Activated naive CD4-positive, alpha-beta T cell (primary cell): ENCODE data around the gene FBXO11.

Experiments used
- DNase-seq, 4 experiments: peaks; one replicate each; lab custom pipeline; 2025; lab: John Stamatoyannopoulos, UW

The FBXO11 gene

GRCh38 chr2:47783486-47784351 lies 122.6 kb downstream of the FBXO11 start:
- peak; percentile 43 to 64 (median 50) for DNase-seq

GRCh38 chr2:47782671-47783485 lies 123.4 kb downstream of the FBXO11 start, which contains the start of gene MSH6:
Gene MSH6 (plus strand): TSS chr2:47783145. CDS start chr2:47783234, 89 bp downstream.
- peak; percentile 68 to 86 (median 75) for DNase-seq

DNA sequence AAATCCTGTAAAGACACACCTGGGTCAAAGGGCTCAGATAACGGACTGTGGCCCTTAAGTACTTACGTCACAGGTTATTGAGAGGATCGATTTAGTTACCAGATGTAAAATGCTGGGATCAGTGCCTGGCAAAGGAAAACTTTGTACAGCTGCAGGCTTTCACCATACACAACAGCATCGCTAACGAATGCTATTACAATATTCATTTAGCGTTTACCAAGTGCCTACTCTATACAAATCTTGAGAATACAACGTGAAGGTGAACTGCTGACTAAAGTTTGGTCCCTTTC lies 124.0 kb downstream of the FBXO11 start:
- DNase-seq: no peak

DNA sequence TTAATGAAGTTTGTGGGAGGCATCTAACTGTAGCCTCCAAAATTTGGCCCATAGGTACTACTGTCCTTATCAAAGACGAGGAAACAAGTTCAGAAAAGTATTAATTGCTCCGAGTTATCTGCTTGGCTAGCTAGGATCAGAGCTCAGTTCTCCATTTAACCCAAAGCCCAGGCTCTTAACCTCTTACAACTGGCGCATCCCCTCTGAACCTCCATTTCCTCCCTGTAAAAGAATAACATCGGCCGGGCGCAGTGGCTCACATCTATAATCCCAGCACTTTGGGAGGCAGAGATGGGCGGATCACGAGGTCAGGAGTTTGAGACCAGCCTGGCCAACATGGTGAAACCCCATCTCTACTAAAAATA lies 126.9 kb downstream of the FBXO11 start:
- no peak for DNase-seq

DNA sequence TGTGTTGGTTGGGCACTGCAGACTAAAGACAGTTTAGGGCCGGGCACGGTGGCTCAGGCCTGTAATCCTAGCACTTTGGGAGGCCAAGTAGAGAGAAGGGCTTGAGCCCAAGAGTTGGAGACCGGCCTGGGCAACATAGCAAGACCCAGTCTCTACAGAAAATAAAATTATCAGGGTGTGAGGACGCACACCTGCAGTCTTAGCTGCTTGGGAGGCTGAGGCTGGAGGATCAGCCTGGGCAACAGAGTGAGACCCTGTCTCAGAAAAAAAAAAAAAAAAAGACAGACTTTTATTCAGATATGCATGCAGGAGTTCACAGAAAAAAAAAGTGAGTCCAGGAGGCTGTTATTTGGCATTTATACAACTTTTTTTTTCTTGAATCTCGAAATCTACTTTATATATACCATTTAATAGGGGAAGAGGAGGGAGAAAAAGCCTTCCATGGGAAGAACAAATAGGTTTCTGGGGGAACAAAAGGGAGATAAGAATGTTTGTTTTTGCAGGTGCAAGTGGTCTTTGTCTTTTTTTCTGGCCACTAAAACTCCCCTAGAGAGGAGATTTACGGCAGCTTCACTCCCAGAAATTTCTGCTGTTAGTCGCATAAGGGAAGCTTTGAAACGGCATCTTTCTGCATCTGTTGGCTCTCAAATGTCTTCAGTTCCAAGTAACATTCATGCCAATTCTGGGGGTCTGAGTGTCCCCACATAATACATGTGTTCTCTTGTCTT lies 127.4 kb downstream of the FBXO11 start:
- no peak for DNase-seq

GRCh38 chr2:47777277-47777937 lies 128.9 kb downstream of the FBXO11 start:
- no peak for DNase-seq

- no peak for DNase-seq
These were observed 131.7 kb downstream of the FBXO11 start for GRCh38 chr2:47774567-47774966.

DNA sequence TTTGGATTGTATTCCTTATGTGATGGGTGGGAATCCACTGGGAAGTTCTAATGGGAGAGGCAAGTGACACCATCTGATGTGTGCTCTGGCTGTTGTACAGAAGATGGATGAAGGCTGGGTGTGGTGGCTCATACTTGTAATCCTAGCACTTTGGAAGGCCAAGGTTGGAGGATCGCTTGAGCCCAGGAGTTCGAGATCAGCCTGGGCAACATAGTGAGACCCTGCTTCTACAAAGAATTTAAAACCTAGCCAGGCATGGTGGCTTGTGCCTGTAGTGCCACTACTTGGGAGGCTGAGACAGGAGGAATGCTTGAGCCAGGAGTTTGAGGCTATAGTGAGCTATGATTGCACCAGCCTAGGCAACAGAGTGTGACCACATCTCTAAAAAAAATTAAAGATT lies 134.0 kb downstream of the FBXO11 start:
- no peak for DNase-seq

DNA sequence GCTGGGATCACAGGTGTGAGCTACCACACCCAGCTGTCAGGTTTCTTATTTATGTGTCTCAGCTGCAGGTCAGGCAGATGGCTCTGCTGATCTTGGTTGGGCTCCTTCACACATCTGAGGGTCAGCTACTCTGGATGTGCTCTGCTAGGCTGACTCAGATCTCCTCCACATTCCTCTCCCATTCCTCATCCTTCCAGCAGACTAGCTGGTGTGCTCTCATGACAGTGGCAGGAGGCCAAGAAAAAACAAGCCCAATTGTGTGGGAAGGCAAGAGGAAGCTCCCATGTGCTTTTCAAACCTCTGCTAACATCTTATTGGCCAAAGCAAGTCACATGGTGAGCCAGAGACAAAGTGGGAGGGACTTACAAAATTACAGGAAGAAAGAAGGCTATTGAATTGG lies 135.1 kb downstream of the FBXO11 start:
- DNase-seq: no peak

- no peak for DNase-seq
These were observed 137.0 kb downstream of the FBXO11 start for GRCh38 chr2:47769318-47769717.

DNA sequence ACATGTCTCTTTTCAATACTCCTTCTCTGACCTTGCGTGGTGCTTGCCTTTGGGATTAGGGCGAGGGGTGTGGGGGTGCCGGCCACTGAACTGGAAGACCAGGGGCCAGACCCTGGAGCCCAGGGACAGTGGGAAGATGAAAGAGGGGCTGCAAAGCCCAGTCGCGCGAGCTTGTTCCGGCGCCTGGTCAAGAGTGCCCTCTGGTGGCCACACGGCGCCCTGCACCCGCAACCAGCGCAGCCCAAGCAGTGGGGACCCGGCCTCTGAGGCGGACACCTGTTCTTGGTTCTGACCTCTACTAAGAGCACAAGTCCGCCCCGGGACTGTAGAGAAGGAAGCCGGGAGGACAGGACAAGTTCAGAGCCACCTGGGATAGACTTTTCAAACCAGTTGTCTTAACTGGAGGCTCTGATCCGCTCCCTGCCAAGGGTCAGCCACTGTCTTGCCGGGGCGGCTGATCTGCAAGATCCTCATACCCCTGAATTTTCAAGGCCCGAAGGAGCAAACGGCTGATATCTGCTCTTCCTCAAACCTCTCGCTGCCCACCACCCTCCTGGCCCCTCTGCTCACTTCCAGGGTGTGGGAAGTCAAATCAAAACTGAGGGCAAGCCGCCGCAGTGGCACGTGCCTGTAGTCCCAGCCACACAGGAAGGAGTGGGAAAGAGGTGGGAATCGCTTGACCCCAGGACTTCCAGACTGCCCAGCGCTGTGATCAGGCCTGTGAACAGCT lies 138.3 kb downstream of the FBXO11 start:
- DNase-seq: peak; percentile 54 to 69 (median 61)

- no peak for DNase-seq
These were observed 138.8 kb downstream of the FBXO11 start for GRCh38 chr2:47767497-47767844.

GRCh38 chr2:47751856-47752414 lies 154.4 kb downstream of the FBXO11 start:
- DNase-seq: no peak

DNA sequence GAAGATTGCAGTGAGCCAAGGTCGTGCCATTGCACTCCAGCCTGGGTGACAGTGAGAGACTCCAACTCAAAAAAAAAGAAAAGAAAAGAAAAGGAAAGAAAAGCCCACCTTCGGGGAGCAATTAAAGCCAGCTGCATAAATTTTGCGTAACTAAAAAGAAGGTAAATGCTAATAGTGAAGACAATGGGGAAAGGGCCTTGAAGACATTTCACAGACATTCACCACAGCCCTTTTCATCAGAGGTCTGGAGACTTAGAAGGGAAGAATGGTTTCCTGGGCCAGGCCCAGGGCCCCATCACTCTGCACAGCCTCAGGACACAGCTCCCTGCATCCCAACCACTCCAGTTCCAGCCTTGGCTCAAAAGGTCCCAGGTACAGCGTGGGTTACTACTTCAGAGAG lies 158.4 kb downstream of the FBXO11 start:
- no peak for DNase-seq

- no peak for DNase-seq
These were observed 162.2 kb downstream of the FBXO11 start for GRCh38 chr2:47744074-47744473.

DNA sequence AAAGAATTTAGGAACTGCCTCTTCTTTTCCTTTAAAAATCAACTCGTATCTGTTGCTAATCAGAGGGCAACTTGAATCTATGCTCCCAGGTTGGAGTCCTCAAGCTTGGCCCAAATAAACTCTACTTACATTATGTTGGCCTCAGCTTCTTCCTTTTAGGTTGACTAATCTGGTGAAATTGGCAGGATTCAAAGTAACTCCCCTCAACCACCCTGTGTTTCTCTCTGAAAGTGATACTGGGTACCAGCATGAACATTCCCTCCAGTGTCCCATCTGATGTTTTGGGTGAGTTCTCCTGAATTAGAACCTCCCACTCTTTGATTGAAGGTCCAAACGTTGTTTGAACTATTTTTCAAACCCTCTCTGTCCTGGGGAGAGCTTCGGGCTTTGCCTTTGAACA lies 164.7 kb downstream of the FBXO11 start:
- no peak for DNase-seq

DNA sequence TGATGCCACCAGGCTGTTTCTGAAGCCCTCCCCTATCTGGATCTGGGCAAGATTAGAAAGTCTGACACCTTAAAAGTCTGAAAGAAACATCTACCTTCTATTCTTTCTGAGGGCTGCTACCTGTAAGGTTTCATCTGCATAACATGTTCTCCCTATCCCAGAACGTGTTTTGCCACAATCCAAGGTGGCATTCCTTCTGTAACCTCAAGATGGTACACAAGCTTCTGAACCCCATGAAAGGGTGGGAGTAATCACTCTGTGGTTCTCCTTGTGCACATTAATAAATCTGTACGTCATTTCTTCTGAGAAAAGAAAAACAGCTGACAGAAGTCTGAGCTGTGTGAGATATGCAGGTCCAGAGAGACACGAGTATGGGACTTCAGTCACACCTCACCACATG lies 165.2 kb downstream of the FBXO11 start:
- no peak for DNase-seq
